CD4-positive, alpha-beta memory T cell (primary cell): ENCODE measurements around the gene NMT1. TPM values are rescaled to one million over a fixed set of nuclear protein-coding genes. Genes with fewer than 3 reads are reported as not detected.

Experiments used
- CTCF ChIA-PET: fragments of 350-600 bp; sonication (Branson Sonifier 250); formaldehyde crosslinking; loops from one replicate; lab custom pipeline; 2021; ENCODE audit warnings: inconsistent platforms; ENCODE audit not compliant: partially characterized antibody; lab: Charles Lee
- POLR2A ChIA-PET: fragments of 350-600 bp; sonication (Branson Sonifier 250); formaldehyde crosslinking; loops from one replicate; lab custom pipeline; 2021; ENCODE audit not compliant: partially characterized antibody; lab: Charles Lee
- DNase-seq, 5 donors: peaks; one replicate each; pipeline versions ENCODE4 v3.0.0 to v3.0.0-alpha.2; 2020 to 2022; ENCODE audit warnings: mixed read lengths in 1 of 5
- H3K27ac ChIP-seq: one replicate; pipeline ENCODE4 v1.7.0; 2013; ENCODE audit warnings: low read depth, low read length
- H3K27me3 ChIP-seq: 2 replicates; pipeline ENCODE4 v1.7.0; 2013; ENCODE audit warnings: mild to moderate bottlenecking, low read length, moderate library complexity; ENCODE audit not compliant: insufficient read depth
- H3K36me3 ChIP-seq: 2 replicates; pipeline ENCODE4 v1.7.0; 2013; ENCODE audit warnings: mild to moderate bottlenecking, low read length, moderate library complexity; ENCODE audit not compliant: insufficient read depth
- H3K4me1 ChIP-seq: 2 replicates; pipeline ENCODE4 v1.7.0; 2013; ENCODE audit warnings: mild to moderate bottlenecking, low read length, moderate library complexity; ENCODE audit not compliant: insufficient read depth
- H3K4me3 ChIP-seq, 2 donors: one replicate each; pipeline ENCODE4 v1.7.0; 2013; ENCODE audit warnings: low read length in 2 of 2, mild to moderate bottlenecking in 1 of 2
- H3K9me3 ChIP-seq, 2 donors: one replicate each; pipeline ENCODE4 v1.7.0; 2013; ENCODE audit warnings: low read length in 2 of 2, control low read depth in 1 of 2; ENCODE audit not compliant: control insufficient read depth in 1 of 2
- H3K27ac Mint-ChIP-seq, 7 donors: one replicate each; pipeline ENCODE4 v1.8.0; 2020 to 2021; ENCODE audit warnings: mixed read lengths in 7 of 7, mild to moderate bottlenecking in 6 of 7, inconsistent platforms in 3 of 7, moderate library complexity in 3 of 7
- H3K27me3 Mint-ChIP-seq, 2 donors: one replicate each; pipeline ENCODE4 v1.8.0; 2020 to 2021; ENCODE audit warnings: mixed read lengths in 2 of 2
- H3K36me3 Mint-ChIP-seq, 2 donors: one replicate each; pipeline ENCODE4 v1.8.0; 2020 to 2021; ENCODE audit warnings: mixed read lengths in 2 of 2, inconsistent platforms in 1 of 2, mild to moderate bottlenecking in 1 of 2
- H3K4me1 Mint-ChIP-seq, 4 donors: one replicate each; pipeline ENCODE4 v1.8.0; 2020 to 2021; ENCODE audit warnings: mixed read lengths in 4 of 4, mild to moderate bottlenecking in 1 of 4
- H3K4me3 Mint-ChIP-seq, 8 donors: one replicate each; pipeline ENCODE4 v1.8.0; 2020 to 2021; ENCODE audit warnings: mixed read lengths in 8 of 8, mild to moderate bottlenecking in 7 of 8, moderate library complexity in 6 of 8, inconsistent platforms in 3 of 8
- H3K9me3 Mint-ChIP-seq, 8 donors: one replicate each; pipeline ENCODE4 v1.8.0; 2020 to 2021; ENCODE audit warnings: mixed read lengths in 8 of 8, mild to moderate bottlenecking in 5 of 8, inconsistent platforms in 3 of 8, moderate library complexity in 1 of 8
- intact Hi-C: fragments of 100-400 bp; cut with micrococcal nuclease; formaldehyde crosslinking; loops from one replicate; pipeline ENCODE4 v1.15.1; 2023
- polyA plus RNA-seq, 2 donors: library from polyadenylated mRNA; unstranded; fragments of 300-500 nt; fragmentation: Illumina TruSeq; gene quantifications; one replicate each; pipeline ENCODE4 v1.2.3, GENCODE V29; 2021
- total RNA-seq, 2 experiments: library from RNA; stranded (reverse); gene quantifications; one replicate each; pipeline ENCODE4 v1.2.3, GENCODE V29; 2021

NMT1 gene
- total and polyA plus RNA-seq, 4 experiments from 2014 or later = 56.2 to 126 (median 100) TPM

GRCh38 chr17:45146166-45146565, 85.0 kb downstream of the NMT1 start:
- Histone ChIP-seq H3K4me1 (peaks cover 53% of the 10 kb centered on the region), H3K27me3 (no peaks in the 10 kb centered on the region), H3K36me3 (no peaks in the 10 kb centered on the region), H3K9me3 (no peaks in the 10 kb centered on the region), H3K27ac (no peak overlapping the region), H3K4me3 (no peak overlapping the region)
- Mint-ChIP-seq H3K4me3 (peak overlapping the region; percentile 93 to 99 (median 96)), H3K27me3 (peaks cover 1 to 5% of the 10 kb centered on the region in 2 donors), H3K9me3 (peaks cover 0 to 17% (median 0%) of the 10 kb centered on the region in 8 donors), H3K36me3 (peaks cover 0 to 25% of the 10 kb centered on the region in 2 donors), H3K27ac (peak overlapping the region; percentile 15 to 100 (median 99)), H3K4me1 (peaks cover 21 to 69% (median 46%) of the 10 kb centered on the region in 4 donors)
- CTCF ChIA-PET = interaction anchor here (1.1 to 22.4 kb wide), 3 partner anchors 11 to 53 kb away, joined by 3 to 552 read pairs (median 163); partner anchors contain the start of genes ACBD4, HEXIM2 and PLCD3
- DNase-seq = peak in 1 of 5 donors; percentile 28
- POLR2A ChIA-PET = interaction anchor here (1.2 to 10.3 kb wide), 4 partner anchors 11 to 170 kb away, joined by 3 to 865 read pairs (median 92); partner anchors contain the start of genes ACBD4, FMNL1 and HEXIM2
- intact Hi-C loops = no loop called here

- H3K27me3 Mint-ChIP-seq = peaks cover 1 to 5% of the 10 kb centered on the region in 2 donors
- Histone ChIP-seq H3K36me3 (no peaks in the 10 kb centered on the region), H3K27me3 (no peaks in the 10 kb centered on the region), H3K4me3 (peak overlapping the region; percentile 58 to 95), H3K9me3 (no peaks in the 10 kb centered on the region), H3K27ac (no peak overlapping the region), H3K4me1 (peaks cover 53% of the 10 kb centered on the region)
- peak overlapping the region; percentile 98 to 100 (median 100) for H3K27ac Mint-ChIP-seq
- peaks cover 0 to 17% (median 0%) of the 10 kb centered on the region in 8 donors for H3K9me3 Mint-ChIP-seq
- peaks cover 23 to 69% (median 45%) of the 10 kb centered on the region in 4 donors for H3K4me1 Mint-ChIP-seq
- ChIA-PET CTCF (interaction anchor here (7.9 to 22.4 kb wide), 2 partner anchors 11 to 15 kb away, joined by 163 to 552 read pairs; partner anchors contain the start of genes ACBD4, HEXIM2 and PLCD3), POLR2A (interaction anchor here (1.2 to 10.3 kb wide), 4 partner anchors 11 to 170 kb away, joined by 3 to 865 read pairs (median 92); partner anchors contain the start of genes ACBD4, FMNL1 and HEXIM2)
- H3K4me3 Mint-ChIP-seq = peak overlapping the region; percentile 93 to 99 (median 96)
- DNase-seq = no peak
- H3K36me3 Mint-ChIP-seq = peaks cover 0 to 25% of the 10 kb centered on the region in 2 donors
- intact Hi-C loops = no loop called here
These were observed 85.4 kb downstream of the NMT1 start for GRCh38 chr17:45146592-45146889.

- Histone ChIP-seq H3K27ac (peak overlapping the region; percentile 85), H3K36me3 (no peaks in the 10 kb centered on the region), H3K9me3 (no peaks in the 10 kb centered on the region), H3K27me3 (no peaks in the 10 kb centered on the region), H3K4me3 (peak overlapping the region; percentile 62 to 95), H3K4me1 (peaks cover 53% of the 10 kb centered on the region)
- intact Hi-C loops = no loop called here
- Mint-ChIP-seq H3K9me3 (peaks cover 0 to 17% (median 0%) of the 10 kb centered on the region in 8 donors), H3K27ac (peak overlapping the region; percentile 98 to 100 (median 100)), H3K4me1 (peaks cover 26 to 67% (median 47%) of the 10 kb centered on the region in 4 donors), H3K27me3 (peaks cover 1 to 5% of the 10 kb centered on the region in 2 donors), H3K4me3 (peak overlapping the region; percentile 93 to 99 (median 96)), H3K36me3 (peaks cover 0 to 25% of the 10 kb centered on the region in 2 donors)
- POLR2A ChIA-PET = interaction anchor here (0.6 to 10.3 kb wide), 14 partner anchors 11 to 169 kb away, joined by 3 to 865 read pairs (median 30); partner anchors contain the start of genes ACBD4, DCAKD, FMNL1 and HEXIM2
- peak in 1 of 5 donors; percentile 76 for DNase-seq
- CTCF ChIA-PET = interaction anchor here (6.3 to 22.4 kb wide), 3 partner anchors 12 to 50 kb away, joined by 158 to 552 read pairs (median 163); partner anchors contain the start of genes ACBD4, HEXIM2 and PLCD3
These were observed 85.9 kb downstream of the NMT1 start for GRCh38 chr17:45146890-45147580.

- Histone ChIP-seq H3K4me1 (peaks cover 59% of the 10 kb centered on the region), H3K4me3 (peak overlapping the region; percentile 62 to 95), H3K9me3 (no peaks in the 10 kb centered on the region), H3K27me3 (no peaks in the 10 kb centered on the region), H3K36me3 (no peaks in the 10 kb centered on the region), H3K27ac (peak overlapping the region; percentile 85)
- Mint-ChIP-seq H3K9me3 (peaks cover 0 to 17% (median 0%) of the 10 kb centered on the region in 8 donors), H3K36me3 (peaks cover 0 to 25% of the 10 kb centered on the region in 2 donors), H3K27me3 (peaks cover 1 to 5% of the 10 kb centered on the region in 2 donors), H3K4me1 (peaks cover 26 to 66% (median 47%) of the 10 kb centered on the region in 4 donors), H3K27ac (peak overlapping the region; percentile 98 to 100 (median 100)), H3K4me3 (peak overlapping the region; percentile 93 to 99 (median 96))
- POLR2A ChIA-PET = interaction anchor here (0.6 to 10.3 kb wide), 20 partner anchors 12 to 168 kb away, joined by 3 to 865 read pairs (median 11); partner anchors contain the start of genes ACBD4, DCAKD, FMNL1 and HEXIM2
- intact Hi-C loops = loop anchor here (1.0 to 2.0 kb wide), 7 partner anchors 12 to 100 kb away; partner anchors contain the start of genes ACBD4, HEXIM2 and NMT1
- CTCF ChIA-PET = interaction anchor here (0.6 to 22.4 kb wide), 8 partner anchors 12 to 87 kb away, joined by 3 to 552 read pairs (median 6); partner anchors contain the start of genes ACBD4, HEXIM2, NMT1 and PLCD3
- DNase-seq = peak; percentile 83 to 89 (median 87)
These were observed 86.6 kb downstream of the NMT1 start for GRCh38 chr17:45147581-45148182.

GRCh38 chr17:45148183-45149036, 87.3 kb downstream of the NMT1 start, which contains the start of gene HEXIM1:
Gene HEXIM1 (plus strand): TSS chr17:45148475. CDS start chr17:45149191, 716 bp downstream.
- POLR2A ChIA-PET = interaction anchor here (0.6 to 10.3 kb wide), 31 partner anchors 13 to 896 kb away, joined by 3 to 865 read pairs (median 6); partner anchors contain the start of genes ACBD4, DCAKD, FMNL1 and HEXIM2
- peaks cover 26 to 61% (median 44%) of the 10 kb centered on the region in 4 donors for H3K4me1 Mint-ChIP-seq
- Histone ChIP-seq H3K4me1 (peaks cover 59% of the 10 kb centered on the region), H3K27ac (peak within 1 kb of the TSS; percentile 88), H3K4me3 (peak within 1 kb of the TSS; percentile 90 to 95), H3K27me3 (no peaks in the 10 kb centered on the region), H3K36me3 (no peaks in the 10 kb centered on the region), H3K9me3 (no peaks in the 10 kb centered on the region)
- H3K36me3 Mint-ChIP-seq = peaks cover 0 to 25% of the 10 kb centered on the region in 2 donors
- intact Hi-C loops = loop anchor here (1.0 to 2.0 kb wide), 7 partner anchors 13 to 99 kb away; partner anchors contain the start of genes ACBD4, HEXIM2 and NMT1
- CTCF ChIA-PET = interaction anchor here (0.6 to 22.4 kb wide), 14 partner anchors 13 to 122 kb away, joined by 3 to 552 read pairs (median 6); partner anchors contain the start of genes ACBD4, HEXIM2, NMT1 and PLCD3
- H3K27ac Mint-ChIP-seq = peak within 1 kb of the TSS; percentile 98 to 100 (median 100)
- H3K27me3 Mint-ChIP-seq = peaks cover 1 to 5% of the 10 kb centered on the region in 2 donors
- peak; percentile 99 to 100 (median 99) for DNase-seq
- H3K4me3 Mint-ChIP-seq = peak within 1 kb of the TSS; percentile 93 to 99 (median 96)
- peaks cover 0 to 17% (median 0%) of the 10 kb centered on the region in 8 donors for H3K9me3 Mint-ChIP-seq
